ENCODE results near the gene NCAPD3.
"Not testable (repeated sequence)": the region's sequence is repeated elsewhere in the genome, so short reads cannot be mapped to it uniquely, and the experiment has no call there.

The NCAPD3 gene

GRCh38 chr11:134257101-134257500, 33.3 kb upstream of the NCAPD3 start:
- DNase-seq (ENCODE audit: extremely low spot score), result no peak
- CTCF ChIA-PET, result no interaction called here
- TF ChIP-seq ZNF384 (IDR thresholded peaks at IDR 0.05) (no peak), BHLHE40 (IDR thresholded peaks at IDR 0.05; ENCODE audit: borderline replicate concordance) (no peak), ELF4 (IDR thresholded peaks at IDR 0.05) (no peak), FOXM1 (IDR thresholded peaks at IDR 0.05; ENCODE audit: borderline replicate concordance) (no peak), FOXA1 (IDR thresholded peaks at IDR 0.05) (no peak), LEF1 (IDR thresholded peaks at IDR 0.05; ENCODE audit: borderline replicate concordance) (no peak), HDGF (IDR thresholded peaks at IDR 0.05; ENCODE audit: borderline replicate concordance) (no peak), SUZ12 (IDR thresholded peaks at IDR 0.05) (no peak), L3MBTL2 (conservative IDR thresholded peaks at IDR 0.05) (no peak), TARDBP (IDR thresholded peaks at IDR 0.05) (no peak), CTBP1 (IDR thresholded peaks at IDR 0.05; ENCODE audit: borderline replicate concordance) (no peak), PKNOX1 (IDR thresholded peaks at IDR 0.05) (no peak), NFRKB (IDR thresholded peaks at IDR 0.05) (no peak), SP1 (IDR thresholded peaks at IDR 0.05) (no peak), ARNT (IDR thresholded peaks at IDR 0.05) (no peak), FOXK2 (IDR thresholded peaks at IDR 0.05) (no peak)

GRCh38 chr11:134255184-134255561, 31.4 kb upstream of the NCAPD3 start:
- POLR2A ChIA-PET, result interaction anchor here (2.5 to 3.4 kb wide), 2 partner anchors 18 to 31 kb away, joined by 15 to 22 read pairs; partner anchors contain the start of genes NCAPD3 and VPS26B
- CTCF ChIA-PET; DNase-seq (ENCODE audit: extremely low spot score): not testable (repeated sequence)

More at GRCh38 chr11:134257101-134257500, 33.3 kb upstream of the NCAPD3 start:
- POLR2A ChIA-PET, result interaction anchor here (0.8 to 1.4 kb wide), 2 partner anchors 11 to 32 kb away, joined by 3 read pairs; partner anchors contain the start of gene VPS26B

GRCh38 chr11:134254433-134255183, 30.8 kb upstream of the NCAPD3 start:
- no peak for DNase-seq (ENCODE audit: extremely low spot score)
- CTCF ChIA-PET, result interaction anchor here (1.6 kb wide), 1 partner anchor 19 kb away, joined by 4 read pairs; no protein-coding TSS in a partner anchor
- POLR2A ChIA-PET, result interaction anchor here (2.5 to 3.4 kb wide), 2 partner anchors 18 to 30 kb away, joined by 15 to 22 read pairs; partner anchors contain the start of genes NCAPD3 and VPS26B
- TF ChIP-seq BHLHE40 (IDR thresholded peaks at IDR 0.05; ENCODE audit: borderline replicate concordance) (no peak), SP1 (IDR thresholded peaks at IDR 0.05) (no peak), FOXM1 (IDR thresholded peaks at IDR 0.05; ENCODE audit: borderline replicate concordance) (no peak), SUZ12 (IDR thresholded peaks at IDR 0.05) (no peak), HDGF (IDR thresholded peaks at IDR 0.05; ENCODE audit: borderline replicate concordance) (no peak), ZNF384 (IDR thresholded peaks at IDR 0.05) (no peak), PKNOX1 (IDR thresholded peaks at IDR 0.05) (no peak)

GRCh38 chr11:134253188-134253993, 29.6 kb upstream of the NCAPD3 start, which contains the start of the genes ACAD8 and THYN1:
Gene ACAD8 (plus strand): TSS chr11:134253568. CDS start chr11:134253601, 33 bp downstream.
Gene THYN1 (minus strand): TSS chr11:134253352. CDS start chr11:134252882, 470 bp downstream.
- POLR2A ChIA-PET, result interaction anchor here (0.9 to 3.4 kb wide), 5 partner anchors 9 to 29 kb away, joined by 3 to 22 read pairs (median 5); partner anchors contain the start of genes GLB1L3, NCAPD3 and VPS26B
- CTCF ChIA-PET, result interaction anchor here (1.6 kb wide), 1 partner anchor 20 kb away, joined by 4 read pairs; no protein-coding TSS in a partner anchor
- TF ChIP-seq PKNOX1 (IDR thresholded peaks at IDR 0.05) (no peak), L3MBTL2 (conservative IDR thresholded peaks at IDR 0.05) (0 out of 2 replicates have a peak, but pooled peaks have one; percentile 10), SP1 (IDR thresholded peaks at IDR 0.05) (no peak), ELF4 (IDR thresholded peaks at IDR 0.05) (no peak; the same call in 1 of the 2 replicates), FOXA1 (IDR thresholded peaks at IDR 0.05) (no peak), TARDBP (IDR thresholded peaks at IDR 0.05) (no peak), CTBP1 (IDR thresholded peaks at IDR 0.05; ENCODE audit: borderline replicate concordance) (no peak), SUZ12 (IDR thresholded peaks at IDR 0.05) (peak; percentile 67; the same call in 1 of the 2 replicates), BHLHE40 (IDR thresholded peaks at IDR 0.05; ENCODE audit: borderline replicate concordance) (no peak), FOXM1 (IDR thresholded peaks at IDR 0.05; ENCODE audit: borderline replicate concordance) (no peak), FOXK2 (IDR thresholded peaks at IDR 0.05) (no peak), NFRKB (IDR thresholded peaks at IDR 0.05) (no peak), LEF1 (IDR thresholded peaks at IDR 0.05; ENCODE audit: borderline replicate concordance) (no peak), ZNF384 (IDR thresholded peaks at IDR 0.05) (no peak)
- peak; percentile 99 for DNase-seq (ENCODE audit: extremely low spot score)

GRCh38 chr11:134252346-134253187, 28.8 kb upstream of the NCAPD3 start:
- CTCF ChIA-PET, result interaction anchor here (1.6 kb wide), 1 partner anchor 21 kb away, joined by 4 read pairs; no protein-coding TSS in a partner anchor
- POLR2A ChIA-PET, result interaction anchor here (0.6 to 3.4 kb wide), 6 partner anchors 9 to 28 kb away, joined by 3 to 22 read pairs (median 5); partner anchors contain the start of genes GLB1L3, NCAPD3 and VPS26B
- DNase-seq (ENCODE audit: extremely low spot score), result peak; percentile 40
- TF ChIP-seq CTBP1 (IDR thresholded peaks at IDR 0.05; ENCODE audit: borderline replicate concordance), result 0 out of 2 replicates have a peak, but pooled peaks have one; percentile 14
- TF ChIP-seq ARNT (IDR thresholded peaks at IDR 0.05), result no peak

Measured in HEK293T (cell line).